OCI-LY1 (cell line): ENCODE results near the gene MCAM.

ENCODE experiments used
- H2AFZ ChIP-seq: fragments of 200-600 bp; sonication (generic), shearing (Covaris generic); 2 replicates; pipeline ENCODE4 v1.6.0; 2014; ENCODE audit warnings: antibody characterized with exemption, mild to moderate bottlenecking, low read length
- H3F3A ChIP-seq: fragments of 200-600 bp; sonication (generic), shearing (Covaris generic); 2 replicates; pipeline ENCODE4 v1.6.0; 2014; ENCODE audit warnings: mild to moderate bottlenecking, antibody characterized with exemption, low read length, moderate library complexity; ENCODE audit not compliant: insufficient read depth
- H3K27ac ChIP-seq: fragments of 200-600 bp; sonication (generic); 2 replicates; pipeline ENCODE4 v1.5.1; 2014; ENCODE audit warnings: low read length, mixed run types, mild to moderate bottlenecking, low read depth; ENCODE audit not compliant: poor library complexity, severe bottlenecking
- H3K27me3 ChIP-seq: fragments of 200-600 bp; sonication (generic); 2 replicates; pipeline ENCODE4 v1.6.0; 2014; ENCODE audit warnings: antibody characterized with exemption, mild to moderate bottlenecking, low read length, moderate library complexity; ENCODE audit not compliant: insufficient read depth
- H3K36me3 ChIP-seq: fragments of 200-600 bp; sonication (generic); 2 replicates; pipeline ENCODE4 v1.6.1; 2014; ENCODE audit warnings: mild to moderate bottlenecking, antibody characterized with exemption, low read length, moderate library complexity, mixed read lengths; ENCODE audit not compliant: insufficient read depth
- H3K4me1 ChIP-seq: fragments of 200-600 bp; sonication (generic); 2 replicates; pipeline ENCODE4 v1.5.1; 2014; ENCODE audit warnings: mild to moderate bottlenecking, low read length, moderate library complexity; ENCODE audit not compliant: insufficient read depth, severe bottlenecking
- H3K4me2 ChIP-seq: fragments of 200-600 bp; sonication (generic), shearing (Covaris generic); 2 replicates; pipeline ENCODE4 v1.6.1; 2014; ENCODE audit warnings: low read length
- H3K4me3 ChIP-seq: fragments of 200-600 bp; sonication (generic); 2 replicates; pipeline ENCODE4 v1.5.1; 2014; ENCODE audit warnings: low read length, low read depth, mild to moderate bottlenecking, mixed read lengths; ENCODE audit not compliant: poor library complexity, severe bottlenecking
- H3K79me2 ChIP-seq: fragments of 200-600 bp; shearing (Covaris generic); 2 replicates; pipeline ENCODE4 v1.6.1; 2016; ENCODE audit warnings: mixed run types, low read length, mixed read lengths; ENCODE audit not compliant: insufficient read depth
- H3K9ac ChIP-seq: fragments of 200-600 bp; sonication (generic), shearing (Covaris generic); 2 replicates; pipeline ENCODE4 v1.6.1; 2014; ENCODE audit warnings: mild to moderate bottlenecking, low read length, mixed read lengths
- H3K9me2 ChIP-seq: fragments of 200-600 bp; sonication (generic), shearing (Covaris generic); 2 replicates; pipeline ENCODE4 v1.6.1; 2014; ENCODE audit warnings: low read depth, mild to moderate bottlenecking, low read length, mixed read lengths
- H3K9me3 ChIP-seq: fragments of 200-600 bp; shearing (Covaris generic); 2 replicates; pipeline ENCODE4 v1.6.1; 2014; ENCODE audit warnings: low read length, mixed read lengths
- H4K20me1 ChIP-seq: fragments of 200-600 bp; sonication (generic), shearing (Covaris generic); 2 replicates; pipeline ENCODE4 v1.6.0; 2016; ENCODE audit warnings: mild to moderate bottlenecking, low read length; ENCODE audit not compliant: insufficient read depth
- CTCF ChIP-seq: fragments of 200-600 bp; sonication (generic), shearing (Covaris generic); IDR thresholded peaks from 2 replicates; pipeline ENCODE4 v1.5.1; 2017; ENCODE audit warnings: mild to moderate bottlenecking, antibody characterized with exemption, low read length, moderate library complexity, mixed read lengths
- EZH2 ChIP-seq: fragments of 200-600 bp; sonication (generic), shearing (Covaris generic); IDR thresholded peaks from 2 replicates; pipeline ENCODE4 v1.8.0; 2017; ENCODE audit warnings: borderline replicate concordance, mixed run types, mild to moderate bottlenecking, antibody characterized with exemption, low read length, moderate library complexity, mixed read lengths

The MCAM gene

GRCh38 chr11:119305556-119306372 lies 11.2 kb downstream of the MCAM start:
- H3K4me2 ChIP-seq: no peak overlapping the region
- H3K9me3 ChIP-seq: no peaks in the 10 kb centered on the region
- no peaks in the 10 kb centered on the region for H3K79me2 ChIP-seq
- no peak for TF ChIP-seq CTCF
- no peak for TF ChIP-seq EZH2
- no peak overlapping the region for H2AFZ ChIP-seq
- no peaks in the 10 kb centered on the region for H3K9me2 ChIP-seq
- H4K20me1 ChIP-seq: no peaks in the 10 kb centered on the region
- no peaks in the 10 kb centered on the region for H3K27me3 ChIP-seq
- no peaks in the 10 kb centered on the region for H3F3A ChIP-seq
- H3K27ac ChIP-seq: no peak overlapping the region
- no peak overlapping the region for H3K4me3 ChIP-seq
- peaks cover 35% of the 10 kb centered on the region for H3K36me3 ChIP-seq
- no peaks in the 10 kb centered on the region for H3K4me1 ChIP-seq
- no peak overlapping the region for H3K9ac ChIP-seq

GRCh38 chr11:119303227-119303718 lies 13.7 kb downstream of the MCAM start:
- Histone ChIP-seq H3F3A (no peaks in the 10 kb centered on the region), H3K9me2 (no peaks in the 10 kb centered on the region), H3K27ac (no peak overlapping the region), H3K36me3 (peaks cover 60% of the 10 kb centered on the region), H3K4me3 (no peak overlapping the region), H3K9me3 (no peaks in the 10 kb centered on the region), H2AFZ (no peak overlapping the region), H3K27me3 (no peaks in the 10 kb centered on the region), H3K4me1 (no peaks in the 10 kb centered on the region), H3K79me2 (no peaks in the 10 kb centered on the region), H4K20me1 (no peaks in the 10 kb centered on the region), H3K9ac (no peak overlapping the region), H3K4me2 (no peak overlapping the region)
- TF ChIP-seq EZH2: no peak
- TF ChIP-seq CTCF: no peak

- H3K9me3 ChIP-seq: no peaks in the 10 kb centered on the region
- no peaks in the 10 kb centered on the region for H3K4me1 ChIP-seq
- no peaks in the 10 kb centered on the region for H3K27me3 ChIP-seq
- no peak overlapping the region for H3K27ac ChIP-seq
- H3K4me2 ChIP-seq: no peak overlapping the region
- no peaks in the 10 kb centered on the region for H4K20me1 ChIP-seq
- H3K79me2 ChIP-seq: no peaks in the 10 kb centered on the region
- no peak overlapping the region for H2AFZ ChIP-seq
- H3K36me3 ChIP-seq: peaks cover 79% of the 10 kb centered on the region
- no peak overlapping the region for H3K9ac ChIP-seq
- no peaks in the 10 kb centered on the region for H3K9me2 ChIP-seq
- TF ChIP-seq EZH2 (no peak), CTCF (no peak)
- no peak overlapping the region for H3K4me3 ChIP-seq
- no peaks in the 10 kb centered on the region for H3F3A ChIP-seq
Observed at GRCh38 chr11:119300198-119300964, 16.5 kb downstream of the MCAM start.
